GM18502 (cell line): ENCODE results near the gene COL23A1.
"Not testable (repeated sequence)": the region's sequence is repeated elsewhere in the genome, so short reads cannot be mapped to it uniquely, and the experiment has no call there.

ENCODE experiments used
- ATAC-seq: cut with Tn5 transposase; IDR thresholded peaks from one replicate; pipeline ENCODE4 v1.9.1; 2021; ENCODE audit warnings: mild to moderate bottlenecking; ENCODE audit not compliant: unreplicated experiment, poor library complexity

Gene COL23A1

DNA sequence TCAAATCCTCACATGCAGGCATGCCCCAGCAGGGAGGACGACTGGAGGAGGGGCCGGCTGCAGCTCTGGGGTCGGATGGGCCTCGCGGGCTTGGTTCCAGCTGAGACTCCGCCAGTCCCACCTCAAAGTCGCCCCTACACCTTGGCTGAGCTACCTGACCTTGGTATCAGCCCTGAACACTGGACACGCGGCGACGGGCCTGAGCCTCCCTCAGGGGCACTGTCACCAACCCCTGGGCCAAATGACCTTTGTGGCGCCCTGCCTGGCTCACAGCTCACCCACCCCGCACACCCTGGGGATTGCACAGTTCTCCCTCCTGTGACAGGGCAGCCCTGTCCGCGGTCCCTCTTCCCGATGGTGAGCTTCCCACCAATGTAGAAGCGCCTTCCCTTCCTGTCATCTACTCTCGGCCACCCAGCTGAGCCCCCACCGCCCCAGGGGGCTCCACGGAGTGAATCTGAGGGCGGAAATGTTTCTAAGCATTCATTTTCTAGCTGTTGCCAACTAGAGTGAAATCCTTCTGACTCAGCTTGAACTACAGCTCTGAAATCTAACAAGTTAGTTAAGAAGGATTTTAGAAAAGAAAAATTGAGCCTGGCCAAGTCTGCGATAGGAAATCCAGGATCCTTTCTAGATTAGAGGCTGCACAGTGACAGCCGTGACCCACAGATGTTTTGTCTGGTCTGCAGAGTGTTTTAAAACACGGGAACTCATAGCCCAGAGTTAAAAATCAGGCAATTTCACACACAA, 218.7 kb downstream of the COL23A1 start:
- ATAC-seq: no peak

DNA sequence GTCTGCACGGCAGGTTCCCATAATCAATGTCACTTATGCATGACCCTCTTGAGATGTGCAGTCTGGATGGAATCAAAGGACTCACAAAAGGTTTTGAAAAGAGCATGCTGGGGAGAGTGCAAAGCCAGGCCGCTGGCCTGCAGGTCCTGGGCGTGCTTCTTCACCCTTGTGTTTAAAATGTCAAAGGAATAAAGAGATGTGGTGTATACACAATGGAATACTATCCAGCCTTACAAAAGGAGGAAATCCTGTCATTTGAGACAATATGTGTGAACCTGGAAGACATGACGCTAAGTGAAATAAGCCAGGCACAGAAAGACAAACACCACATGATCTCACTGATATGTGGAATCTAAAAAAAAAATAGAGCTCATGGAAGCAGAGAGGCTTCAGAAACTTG, 220.1 kb downstream of the COL23A1 start:
- no peak for ATAC-seq

DNA sequence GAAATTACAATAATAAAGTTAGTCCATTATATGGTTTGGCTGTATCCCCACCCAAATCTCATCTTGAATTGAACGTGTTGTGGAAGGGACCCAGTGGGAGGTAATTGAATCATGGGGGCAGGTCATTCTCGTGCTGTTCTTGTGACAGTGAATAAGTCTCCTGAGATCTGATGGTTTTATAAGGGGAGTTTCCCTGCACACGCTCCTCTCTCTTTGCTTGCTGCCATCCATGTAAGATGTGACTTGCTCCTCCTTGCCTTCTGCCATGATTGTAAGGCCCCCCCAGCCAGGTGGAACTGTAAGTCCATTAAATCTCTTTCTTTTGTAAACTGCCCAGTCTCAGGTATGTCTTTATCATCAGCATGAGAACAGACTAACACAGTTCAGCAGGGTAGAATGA, 220.7 kb downstream of the COL23A1 start:
- ATAC-seq: not testable (repeated sequence)

DNA sequence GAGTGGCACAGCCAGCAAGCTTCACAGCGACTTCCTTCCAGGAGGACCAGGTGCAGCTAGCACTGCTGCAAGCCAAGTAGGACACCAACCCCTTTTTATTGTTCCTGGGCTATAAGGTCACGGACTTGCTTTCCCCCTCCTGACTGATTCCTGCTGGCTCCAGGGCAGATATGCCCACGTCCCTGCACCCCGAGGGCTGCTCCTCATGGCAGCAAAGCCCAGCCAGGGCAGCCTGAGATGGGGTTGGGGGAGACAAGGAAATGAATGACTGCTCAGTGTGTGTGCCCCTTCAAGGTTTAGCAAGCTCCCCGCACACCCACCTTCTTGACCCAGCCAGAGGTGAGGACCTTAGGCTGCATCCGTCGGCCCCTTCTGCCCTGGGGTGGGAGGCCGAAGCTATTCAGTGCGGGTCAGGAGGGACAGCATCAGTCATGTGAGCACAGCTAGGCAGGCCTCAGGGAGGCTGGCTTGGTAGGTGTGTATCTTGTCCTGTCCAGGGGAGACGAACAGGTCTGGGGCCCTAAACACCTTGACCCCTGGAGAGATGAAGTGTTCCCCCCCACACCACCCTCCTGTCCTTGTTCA, 221.4 kb downstream of the COL23A1 start:
- no peak for ATAC-seq

DNA sequence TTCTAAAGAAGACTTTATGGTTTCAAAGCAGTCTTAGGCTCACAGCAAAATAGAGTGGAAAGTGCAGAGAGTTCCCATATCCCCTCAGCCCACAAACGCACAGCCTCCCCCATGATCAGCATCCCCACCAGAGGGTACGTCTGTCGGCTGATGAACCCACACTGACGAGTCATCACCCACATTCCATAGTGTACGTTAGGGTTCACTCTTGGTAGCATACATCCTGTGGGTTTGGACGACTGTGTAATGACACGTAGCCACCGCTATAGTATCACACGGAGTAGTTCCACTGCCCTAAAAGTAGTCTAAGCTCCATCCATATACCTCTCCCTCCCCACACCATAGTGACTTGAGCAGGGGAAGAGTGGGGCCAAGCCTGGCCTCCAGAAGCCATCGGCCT, 221.9 kb downstream of the COL23A1 start:
- no peak for ATAC-seq

DNA sequence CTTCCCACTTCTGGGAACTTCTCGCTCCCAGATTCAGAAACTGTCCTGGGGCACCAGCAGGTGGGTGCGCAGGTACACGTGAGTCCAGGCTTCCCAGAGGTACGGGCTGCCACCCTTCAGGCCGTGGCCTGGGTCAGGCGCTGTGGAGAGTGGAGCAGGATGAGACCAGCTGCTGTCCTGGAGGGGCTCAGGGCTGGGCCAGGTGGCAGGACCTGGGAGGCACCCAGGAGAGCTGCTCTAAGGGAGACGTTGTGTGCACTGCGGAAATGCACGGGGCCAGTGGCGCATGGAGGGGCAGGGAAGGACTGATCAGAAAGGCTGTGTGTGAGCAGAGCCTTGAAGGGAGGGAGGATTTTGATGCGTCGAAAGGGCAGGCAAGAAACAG, 222.5 kb downstream of the COL23A1 start:
- ATAC-seq: no peak

GRCh38 chr5:178366998-178367735, 223.0 kb downstream of the COL23A1 start:
- ATAC-seq: no peak

DNA sequence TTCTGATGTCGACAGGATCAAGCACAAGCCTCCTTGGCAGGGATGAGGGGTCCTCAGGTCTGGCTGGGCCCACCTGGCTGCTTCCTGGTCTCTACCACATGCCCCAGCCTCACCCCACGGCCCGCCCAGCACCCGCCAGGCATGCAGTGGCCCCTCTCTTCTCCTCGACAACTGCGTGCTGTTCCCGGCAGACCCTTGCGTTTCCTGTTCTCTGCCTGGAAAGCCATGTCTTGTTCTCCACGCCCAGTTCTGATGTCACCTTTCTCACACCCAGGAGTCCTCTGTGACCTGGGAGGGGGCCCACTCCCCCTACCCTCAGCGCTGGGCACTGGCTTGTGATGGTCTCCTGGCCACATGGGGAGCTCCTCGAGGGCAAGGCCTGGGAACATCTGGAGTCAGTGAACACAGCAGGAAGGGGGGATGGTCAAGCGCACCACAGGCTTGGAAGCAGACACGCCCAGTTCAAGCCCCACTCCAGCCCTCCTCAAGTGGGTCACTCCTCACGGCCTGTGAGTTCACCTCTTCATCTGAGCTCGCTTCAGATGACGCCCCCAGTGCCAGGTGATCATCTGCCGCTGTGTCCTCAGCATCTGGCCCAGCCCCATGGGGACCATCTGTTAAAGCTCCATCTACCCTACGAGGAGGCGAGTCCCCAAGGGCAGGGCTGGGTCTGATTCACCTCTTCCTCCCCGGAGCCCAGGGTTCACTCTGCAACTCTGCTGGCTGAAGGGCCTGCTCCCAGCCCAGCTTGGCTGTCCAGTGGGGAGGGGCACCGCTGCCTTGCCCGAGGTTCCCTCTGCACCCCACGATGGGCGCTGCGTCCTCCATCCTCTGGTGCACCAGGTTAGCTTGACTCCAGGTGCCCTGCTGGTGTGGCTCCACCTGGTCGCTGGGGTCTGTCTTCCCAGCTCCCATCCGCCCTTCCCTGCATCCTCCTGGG, 224.4 kb downstream of the COL23A1 start:
- ATAC-seq: no peak

DNA sequence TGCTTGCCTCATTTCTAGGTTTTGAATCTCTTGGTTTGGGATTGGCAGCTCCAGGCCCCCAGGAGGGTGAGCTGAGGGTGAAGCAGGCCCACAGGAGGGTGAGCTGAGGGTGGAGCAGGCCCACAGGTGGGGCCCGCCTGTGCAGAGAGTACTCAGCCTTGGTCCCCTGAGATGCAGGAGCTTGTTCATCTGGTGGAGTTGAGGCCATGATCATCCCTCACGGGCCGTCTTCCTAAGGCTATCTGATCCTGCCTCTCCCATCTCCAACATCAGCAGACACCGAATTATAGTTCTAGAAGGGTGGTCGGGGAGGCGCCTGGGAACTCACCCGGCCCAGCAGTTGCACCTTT, 225.9 kb downstream of the COL23A1 start:
- ATAC-seq: no peak

DNA sequence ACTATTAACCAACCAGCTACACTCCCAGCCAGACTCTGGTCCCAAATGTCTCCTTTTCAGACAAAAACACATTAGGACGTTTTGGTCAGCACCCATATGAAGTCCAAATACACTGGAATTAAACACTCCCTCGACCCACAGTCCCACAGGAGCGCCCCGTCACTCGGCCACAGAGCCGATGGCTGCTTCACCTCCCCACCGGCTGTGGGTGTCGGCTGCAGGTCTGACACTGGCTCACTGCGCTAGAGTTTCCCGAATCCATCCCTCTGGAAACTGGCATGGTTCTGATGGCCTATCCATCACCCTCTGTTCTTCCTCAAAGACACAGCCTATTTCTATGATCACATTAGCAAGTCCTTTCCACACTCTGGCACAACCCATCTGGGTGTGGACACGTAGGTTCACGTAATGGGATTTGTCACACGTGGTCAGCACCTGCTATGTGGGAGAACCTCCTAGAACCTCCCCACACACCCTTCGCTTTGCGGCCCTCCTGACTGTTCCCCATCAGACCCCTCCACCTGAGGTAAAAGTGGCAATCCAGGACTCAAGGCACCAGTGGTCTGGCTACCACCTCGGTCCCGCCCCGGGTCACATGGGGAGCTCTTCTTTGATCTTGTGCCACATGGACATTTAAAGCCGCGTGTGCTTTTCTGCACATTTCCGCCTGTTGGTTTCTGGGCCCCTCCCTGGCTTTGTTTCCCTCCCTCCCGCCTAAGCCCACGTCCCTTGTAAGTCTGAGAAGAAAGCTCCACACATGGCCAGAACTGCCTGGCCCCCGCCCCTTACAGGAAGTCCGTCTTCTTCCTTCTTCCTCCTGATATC, 226.5 kb downstream of the COL23A1 start:
- no peak for ATAC-seq

- no peak for ATAC-seq
Observed at GRCh38 chr5:178361657-178362445, 228.3 kb downstream of the COL23A1 start.

GRCh38 chr5:178360926-178361235, 229.3 kb downstream of the COL23A1 start:
- ATAC-seq: no peak

DNA sequence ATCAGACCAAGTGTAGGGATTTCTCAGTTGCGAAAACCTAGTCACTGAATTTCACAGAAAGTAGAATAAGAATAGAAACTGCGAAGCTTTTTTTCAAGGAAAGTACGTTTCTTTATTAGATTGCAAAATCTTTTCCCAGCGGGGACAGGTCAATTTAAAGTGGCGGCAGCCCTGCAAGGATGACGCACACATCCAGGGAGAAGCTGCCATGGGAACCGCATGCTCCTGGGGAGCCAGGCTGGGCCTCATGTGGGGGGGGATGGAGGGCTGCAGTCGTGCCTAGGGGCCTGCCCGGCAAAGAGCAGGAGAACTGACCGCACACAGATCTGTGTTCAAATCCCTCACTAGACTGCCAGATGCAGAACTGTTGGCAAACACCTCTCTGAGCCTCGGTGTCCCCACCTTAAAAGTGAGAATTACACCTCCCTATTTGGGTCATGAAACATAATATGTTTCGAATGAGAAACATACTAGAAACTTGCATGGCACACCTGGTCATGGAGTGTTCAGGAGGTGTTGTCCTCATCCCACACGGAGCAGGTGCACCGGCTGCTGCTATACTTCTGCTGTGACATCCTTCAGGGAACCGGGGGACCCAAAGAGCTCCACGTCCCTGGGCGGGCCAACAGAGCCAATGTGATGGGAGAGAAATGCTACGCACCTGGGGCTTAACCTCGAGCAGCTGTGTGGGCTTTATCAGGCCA, 229.8 kb downstream of the COL23A1 start:
- no peak for ATAC-seq

- no peak for ATAC-seq
Observed at GRCh38 chr5:178359738-178360137, 230.5 kb downstream of the COL23A1 start.

GRCh38 chr5:178357678-178358077, 232.5 kb downstream of the COL23A1 start:
- no peak for ATAC-seq

DNA sequence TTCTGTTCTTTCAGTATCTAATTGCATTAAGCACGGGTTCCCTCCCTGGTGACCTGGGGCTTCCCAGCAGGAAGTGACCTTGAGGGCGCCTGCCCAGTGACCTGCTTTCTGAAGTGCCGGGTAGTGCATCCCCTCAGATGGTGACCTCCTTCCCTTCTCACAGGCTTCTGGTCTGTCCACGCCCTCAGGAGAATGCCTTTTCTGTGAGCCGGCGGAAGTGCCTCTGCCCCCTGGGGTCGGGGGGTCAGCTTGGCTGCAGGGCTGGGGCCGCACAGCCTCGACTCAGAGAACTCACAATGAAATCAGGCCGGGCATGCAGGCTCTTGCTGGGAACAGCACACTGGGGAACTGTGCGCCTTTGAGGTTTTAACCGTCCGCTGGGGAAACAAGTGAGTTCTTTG, 233.1 kb downstream of the COL23A1 start:
- no peak for ATAC-seq

DNA sequence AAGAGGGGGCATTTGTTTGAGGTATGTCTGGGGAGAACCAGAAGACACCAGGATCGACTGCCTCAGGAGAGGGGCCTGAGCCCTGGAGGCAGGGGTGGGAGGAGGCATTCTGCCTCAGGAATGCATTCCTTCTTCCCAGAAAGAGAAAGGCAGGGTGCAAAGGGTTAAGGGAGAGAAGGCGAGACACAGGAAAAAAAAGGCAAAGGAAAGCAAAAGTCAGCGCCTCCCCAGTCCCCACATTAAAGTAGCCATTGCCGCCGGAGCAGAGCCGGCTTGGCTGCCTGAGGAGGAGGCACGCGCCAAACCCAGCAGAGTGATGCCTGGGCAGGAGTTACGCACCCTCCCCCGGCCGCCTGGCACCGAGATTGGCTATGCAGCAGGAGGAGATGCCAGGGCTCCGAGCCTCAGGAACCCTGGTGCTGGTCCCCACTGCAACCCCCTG, 233.7 kb downstream of the COL23A1 start:
- ATAC-seq: no peak

DNA sequence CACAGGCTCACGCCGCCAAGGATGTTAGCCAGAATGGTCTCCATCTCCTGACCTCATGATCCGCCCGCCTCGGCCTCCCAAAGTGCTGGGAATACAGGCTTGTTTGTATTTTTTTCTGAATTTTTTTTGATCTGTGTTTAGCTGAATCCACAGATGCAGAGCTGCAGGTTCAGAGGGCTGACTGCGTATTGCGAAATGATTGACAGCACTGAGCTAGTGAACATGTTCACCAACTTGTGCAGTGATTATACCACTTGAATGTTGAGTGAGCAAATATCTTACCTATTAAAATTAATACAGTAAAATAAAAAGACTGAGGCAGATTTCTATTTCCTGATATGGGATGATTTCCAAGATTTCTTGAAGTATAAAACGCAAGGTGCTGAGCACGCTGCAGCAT, 234.5 kb downstream of the COL23A1 start:
- no peak for ATAC-seq
